Stomach (tissue), 4 donors: Measurements from ENCODE around the gene ARFIP1.

Experiments used
- EP300 ChIP-seq: sonication (generic); formaldehyde crosslinking; IDR thresholded peaks from one replicate; pipeline ENCODE4 v1.6.1; 2017; ENCODE audit warnings: antibody characterized with exemption
- POLR2A ChIP-seq, 4 donors: fragments of 450-650 bp; IDR thresholded peaks; one replicate each; pipeline ENCODE4 v1.6.1; 2016; ENCODE audit warnings: antibody characterized with exemption in 4 of 4, control low read depth in 2 of 4, mild to moderate bottlenecking in 1 of 4, moderate library complexity in 1 of 4
- POLR2AphosphoS5 ChIP-seq, 3 donors: sonication (generic); formaldehyde crosslinking; IDR thresholded peaks; one replicate each; pipeline ENCODE4 v1.6.1; 2016; ENCODE audit warnings: antibody characterized with exemption in 3 of 3
- TF ChIP-seq, protein P1 (sequence below), 7 experiments: fragments of 450-650 bp in 4 of 7; fragments of 200-600 bp in 3 of 7; sonication (generic) in 3 of 7; IDR thresholded peaks; one replicate each; pipeline ENCODE4 v1.5.1; 2016 to 2019; ENCODE audit warnings: antibody characterized with exemption in 7 of 7, control low read depth in 2 of 7, mild to moderate bottlenecking in 1 of 7

DNA sequence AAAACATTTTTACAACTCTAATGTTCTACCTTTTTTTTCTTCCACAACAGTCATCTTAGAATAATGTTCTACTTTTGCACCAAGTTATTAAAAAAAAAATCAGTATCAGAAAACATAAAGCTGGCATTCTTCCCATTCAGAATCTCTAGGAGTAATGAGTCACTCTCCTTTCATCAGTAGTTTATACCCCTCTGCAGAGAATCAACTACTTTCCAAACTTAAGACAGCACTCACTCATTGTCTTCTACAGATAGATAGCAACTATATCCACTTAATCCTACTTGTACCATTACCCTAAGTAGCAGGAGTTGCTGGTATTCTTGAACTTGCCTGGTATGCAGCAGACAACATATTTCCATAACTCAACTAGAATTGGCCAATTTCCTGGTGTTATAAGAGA lies 3.4 kb upstream of the ARFIP1 start:
- TF ChIP-seq, protein P1, sequence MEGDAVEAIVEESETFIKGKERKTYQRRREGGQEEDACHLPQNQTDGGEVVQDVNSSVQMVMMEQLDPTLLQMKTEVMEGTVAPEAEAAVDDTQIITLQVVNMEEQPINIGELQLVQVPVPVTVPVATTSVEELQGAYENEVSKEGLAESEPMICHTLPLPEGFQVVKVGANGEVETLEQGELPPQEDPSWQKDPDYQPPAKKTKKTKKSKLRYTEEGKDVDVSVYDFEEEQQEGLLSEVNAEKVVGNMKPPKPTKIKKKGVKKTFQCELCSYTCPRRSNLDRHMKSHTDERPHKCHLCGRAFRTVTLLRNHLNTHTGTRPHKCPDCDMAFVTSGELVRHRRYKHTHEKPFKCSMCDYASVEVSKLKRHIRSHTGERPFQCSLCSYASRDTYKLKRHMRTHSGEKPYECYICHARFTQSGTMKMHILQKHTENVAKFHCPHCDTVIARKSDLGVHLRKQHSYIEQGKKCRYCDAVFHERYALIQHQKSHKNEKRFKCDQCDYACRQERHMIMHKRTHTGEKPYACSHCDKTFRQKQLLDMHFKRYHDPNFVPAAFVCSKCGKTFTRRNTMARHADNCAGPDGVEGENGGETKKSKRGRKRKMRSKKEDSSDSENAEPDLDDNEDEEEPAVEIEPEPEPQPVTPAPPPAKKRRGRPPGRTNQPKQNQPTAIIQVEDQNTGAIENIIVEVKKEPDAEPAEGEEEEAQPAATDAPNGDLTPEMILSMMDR (IDR thresholded peaks at IDR 0.05): no peak
- TF ChIP-seq POLR2A (IDR thresholded peaks at IDR 0.05) (no peak), EP300 (no peak), POLR2AphosphoS5 (IDR thresholded peaks at IDR 0.05) (no peak)
